Fibroblast of mammary gland (primary cell): ENCODE measurements around the gene POU1F1.

Experiments
- DNase-seq: peaks from one replicate; pipeline ENCODE4 v3.0.0-alpha.2; 2010; ENCODE audit warnings: low read depth
- H3K4me3 ChIP-seq: 2 replicates; pipeline ENCODE4 v1.5.1; 2011; ENCODE audit warnings: low read depth, mild to moderate bottlenecking, low read length, moderate library complexity; ENCODE audit not compliant: control insufficient read depth
- TF ChIP-seq, protein P1 (sequence below): conservative IDR thresholded peaks from 2 replicates; pipeline ENCODE4 v1.5.1; 2011; ENCODE audit warnings: low read depth, low read length, inconsistent platforms; ENCODE audit not compliant: control insufficient read depth, insufficient read depth

Gene POU1F1

GRCh38 chr3:87225659-87226058, 50.7 kb downstream of the POU1F1 start:
- TF ChIP-seq, protein P1, sequence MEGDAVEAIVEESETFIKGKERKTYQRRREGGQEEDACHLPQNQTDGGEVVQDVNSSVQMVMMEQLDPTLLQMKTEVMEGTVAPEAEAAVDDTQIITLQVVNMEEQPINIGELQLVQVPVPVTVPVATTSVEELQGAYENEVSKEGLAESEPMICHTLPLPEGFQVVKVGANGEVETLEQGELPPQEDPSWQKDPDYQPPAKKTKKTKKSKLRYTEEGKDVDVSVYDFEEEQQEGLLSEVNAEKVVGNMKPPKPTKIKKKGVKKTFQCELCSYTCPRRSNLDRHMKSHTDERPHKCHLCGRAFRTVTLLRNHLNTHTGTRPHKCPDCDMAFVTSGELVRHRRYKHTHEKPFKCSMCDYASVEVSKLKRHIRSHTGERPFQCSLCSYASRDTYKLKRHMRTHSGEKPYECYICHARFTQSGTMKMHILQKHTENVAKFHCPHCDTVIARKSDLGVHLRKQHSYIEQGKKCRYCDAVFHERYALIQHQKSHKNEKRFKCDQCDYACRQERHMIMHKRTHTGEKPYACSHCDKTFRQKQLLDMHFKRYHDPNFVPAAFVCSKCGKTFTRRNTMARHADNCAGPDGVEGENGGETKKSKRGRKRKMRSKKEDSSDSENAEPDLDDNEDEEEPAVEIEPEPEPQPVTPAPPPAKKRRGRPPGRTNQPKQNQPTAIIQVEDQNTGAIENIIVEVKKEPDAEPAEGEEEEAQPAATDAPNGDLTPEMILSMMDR: no peak
- peak; percentile 21 for DNase-seq
- H3K4me3 ChIP-seq: no peak overlapping the region

- H3K4me3 ChIP-seq: no peak overlapping the region
- TF ChIP-seq, protein P1: no peak
- no peak for DNase-seq
These were observed 56.8 kb downstream of the POU1F1 start for GRCh38 chr3:87219611-87220010.

GRCh38 chr3:87218560-87218959, 57.8 kb downstream of the POU1F1 start:
- TF ChIP-seq, protein P1: no peak
- no peak for DNase-seq

More at GRCh38 chr3:87218560-87218959, 57.8 kb downstream of the POU1F1 start:
- no peak overlapping the region for H3K4me3 ChIP-seq
